ENCODE results near the gene COBLL1.

DNA sequence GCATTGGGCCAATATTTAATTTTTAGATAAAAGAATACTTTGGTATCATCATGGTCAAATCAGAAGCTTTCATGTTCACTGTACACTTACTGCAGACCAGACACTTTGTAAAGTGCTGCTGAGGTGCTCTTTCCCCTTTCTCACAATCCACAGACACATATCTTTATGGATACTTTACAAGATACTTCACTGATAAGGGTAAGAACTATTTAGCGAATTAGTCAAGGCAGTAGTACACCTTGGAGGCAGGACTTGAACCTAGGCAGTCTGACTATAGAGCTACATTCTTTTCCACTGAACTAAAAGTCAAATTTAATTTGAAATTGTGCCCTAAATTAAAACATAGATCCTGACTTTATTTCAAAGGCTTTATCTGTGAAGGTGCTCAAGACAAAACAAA, 60.2 kb downstream of the COBLL1 start:
- TF ChIP-seq, protein P1, sequence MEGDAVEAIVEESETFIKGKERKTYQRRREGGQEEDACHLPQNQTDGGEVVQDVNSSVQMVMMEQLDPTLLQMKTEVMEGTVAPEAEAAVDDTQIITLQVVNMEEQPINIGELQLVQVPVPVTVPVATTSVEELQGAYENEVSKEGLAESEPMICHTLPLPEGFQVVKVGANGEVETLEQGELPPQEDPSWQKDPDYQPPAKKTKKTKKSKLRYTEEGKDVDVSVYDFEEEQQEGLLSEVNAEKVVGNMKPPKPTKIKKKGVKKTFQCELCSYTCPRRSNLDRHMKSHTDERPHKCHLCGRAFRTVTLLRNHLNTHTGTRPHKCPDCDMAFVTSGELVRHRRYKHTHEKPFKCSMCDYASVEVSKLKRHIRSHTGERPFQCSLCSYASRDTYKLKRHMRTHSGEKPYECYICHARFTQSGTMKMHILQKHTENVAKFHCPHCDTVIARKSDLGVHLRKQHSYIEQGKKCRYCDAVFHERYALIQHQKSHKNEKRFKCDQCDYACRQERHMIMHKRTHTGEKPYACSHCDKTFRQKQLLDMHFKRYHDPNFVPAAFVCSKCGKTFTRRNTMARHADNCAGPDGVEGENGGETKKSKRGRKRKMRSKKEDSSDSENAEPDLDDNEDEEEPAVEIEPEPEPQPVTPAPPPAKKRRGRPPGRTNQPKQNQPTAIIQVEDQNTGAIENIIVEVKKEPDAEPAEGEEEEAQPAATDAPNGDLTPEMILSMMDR (IDR thresholded peaks at IDR 0.05), result no peak
- TF ChIP-seq EZH2 (IDR thresholded peaks at IDR 0.05) (no peak), EZH2phosphoT487 (IDR thresholded peaks at IDR 0.05) (no peak)

All from neural progenitor cell (in vitro differentiated cells).